Activated CD4-positive, alpha-beta T cell treated with anti-CD3 and anti-CD28 coated beads for 24 hours (primary cell): ENCODE results near the gene C11orf21.
"Not testable (repeated sequence)": the region's sequence is repeated elsewhere in the genome, so short reads cannot be mapped to it uniquely, and the experiment has no call there.

Experiments
- DNase-seq, 2 donors: peaks; one replicate each; pipeline ENCODE4 v3.0.0-alpha.2; 2020; ENCODE audit warnings: low read depth in 2 of 2

The C11orf21 gene

GRCh38 chr11:2296913-2297622 is 4.7 kb downstream of the C11orf21 start:
- DNase-seq = no peak

DNA sequence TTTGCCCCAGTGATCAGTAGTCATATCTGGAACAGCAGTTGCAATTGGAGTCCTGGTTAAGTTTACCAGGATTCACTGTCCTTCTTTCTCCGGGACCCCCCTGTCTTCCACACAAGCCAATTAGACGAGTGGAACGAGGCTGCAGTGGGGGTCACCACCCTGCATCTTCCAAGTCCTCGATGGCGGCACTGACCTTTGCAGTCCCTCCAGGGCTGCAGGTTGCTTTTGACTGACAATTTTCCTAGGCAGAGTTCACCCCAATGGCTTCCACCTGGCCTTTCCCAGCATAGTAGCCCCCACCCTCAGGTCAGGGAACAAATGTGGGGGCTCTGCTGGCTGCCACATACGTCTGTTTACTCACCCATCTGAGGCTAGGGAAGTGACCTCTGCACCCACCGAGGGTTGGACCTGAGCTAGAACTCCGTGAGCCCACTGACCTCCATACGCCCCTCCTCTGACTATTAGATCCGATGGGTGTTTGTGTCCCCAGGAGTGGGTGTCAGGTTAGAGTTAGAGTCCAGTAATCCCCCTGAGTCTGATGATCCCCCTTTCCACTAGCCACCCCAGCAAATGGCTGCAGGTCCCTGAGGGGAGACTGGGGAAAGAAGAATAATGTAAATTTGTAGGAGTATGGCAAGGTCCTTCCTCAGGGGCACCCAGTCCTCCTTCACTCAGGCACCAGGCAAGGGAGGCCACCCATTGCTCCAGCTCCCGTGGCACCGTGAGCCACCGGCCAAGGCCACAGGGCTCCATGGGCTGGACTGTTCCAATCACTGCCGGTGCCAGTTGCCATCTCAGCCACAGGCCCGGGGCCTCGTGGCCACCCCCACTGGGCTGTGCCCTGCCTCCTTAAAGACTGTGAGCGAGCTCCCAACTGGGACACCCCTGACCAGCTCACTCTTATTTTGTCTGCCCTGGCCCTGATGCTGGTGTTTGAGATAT is 5.5 kb downstream of the C11orf21 start:
- DNase-seq = no peak

DNA sequence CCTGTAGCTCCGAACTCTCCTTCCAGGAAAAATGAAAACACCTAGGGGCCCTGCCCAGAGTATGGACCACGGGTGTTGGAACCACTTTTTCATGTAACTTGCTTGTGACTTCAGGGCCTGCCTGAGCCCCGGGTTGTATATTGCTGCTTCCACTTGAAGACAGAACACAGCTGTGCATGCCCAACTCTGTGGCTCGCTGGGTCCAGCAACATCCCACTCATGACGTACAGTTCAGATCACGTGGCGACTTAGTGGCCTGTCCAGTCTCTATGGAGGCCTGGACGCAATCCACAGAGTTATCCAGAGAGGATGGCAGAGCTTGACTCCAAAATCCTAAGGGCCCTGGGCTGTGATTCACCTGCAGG is 6.8 kb downstream of the C11orf21 start:
- no peak for DNase-seq

- DNase-seq = no peak
Observed at GRCh38 chr11:2293984-2294925, 7.5 kb downstream of the C11orf21 start.

DNA sequence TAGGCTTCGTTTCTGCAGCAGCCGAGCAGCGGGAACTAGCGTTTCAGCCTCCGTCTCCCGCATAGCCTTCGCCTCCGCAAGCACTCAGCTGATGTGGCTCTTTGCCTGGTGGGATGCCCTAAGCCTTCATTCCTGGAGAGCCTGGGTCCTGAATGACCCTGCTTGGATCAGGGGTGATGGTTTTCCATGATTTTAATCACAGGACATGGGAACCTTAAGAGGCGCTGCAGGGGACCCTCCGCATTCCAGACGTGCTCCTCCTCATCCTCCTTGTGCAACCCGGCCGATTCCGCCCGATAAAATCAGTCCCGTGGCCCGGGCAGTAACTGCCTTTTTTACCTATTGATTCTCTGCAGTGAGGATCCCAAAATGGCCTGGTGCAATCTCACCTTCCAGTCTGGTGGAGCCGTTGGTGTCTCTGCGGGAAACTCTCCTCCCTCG is 8.2 kb downstream of the C11orf21 start:
- DNase-seq = no peak

DNA sequence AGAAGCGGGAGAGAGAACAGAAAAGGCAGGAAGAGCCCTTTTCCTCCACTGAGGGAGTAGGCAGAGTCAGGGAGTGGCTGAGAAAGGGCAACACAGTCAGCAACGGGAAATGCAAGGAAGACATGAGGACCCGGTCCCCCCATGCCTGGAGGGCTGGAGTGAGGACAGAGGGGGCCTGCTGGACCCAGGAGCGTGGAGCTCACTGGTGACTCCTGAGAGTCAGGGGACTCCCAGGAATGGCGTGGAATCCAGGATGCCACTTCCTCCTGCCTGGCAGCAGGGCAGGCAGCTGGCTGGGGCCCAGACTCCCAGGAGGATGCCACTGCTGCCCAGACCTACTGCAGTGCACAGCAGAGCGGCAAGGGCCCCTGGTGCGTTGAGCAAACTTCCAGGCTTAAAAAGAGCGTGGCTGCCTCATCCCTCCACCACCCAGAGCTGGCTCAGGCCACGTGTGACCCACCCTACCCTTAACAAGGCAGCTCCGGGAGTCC is 11.3 kb downstream of the C11orf21 start:
- no peak for DNase-seq

GRCh38 chr11:2289859-2290258 is 11.9 kb downstream of the C11orf21 start:
- DNase-seq = no peak

GRCh38 chr11:2289350-2289749 is 12.4 kb downstream of the C11orf21 start:
- no peak for DNase-seq

- DNase-seq = no peak
Observed at GRCh38 chr11:2287091-2287490, 14.6 kb downstream of the C11orf21 start.

GRCh38 chr11:2286350-2286749 is 15.4 kb downstream of the C11orf21 start:
- not testable (repeated sequence) for DNase-seq

DNA sequence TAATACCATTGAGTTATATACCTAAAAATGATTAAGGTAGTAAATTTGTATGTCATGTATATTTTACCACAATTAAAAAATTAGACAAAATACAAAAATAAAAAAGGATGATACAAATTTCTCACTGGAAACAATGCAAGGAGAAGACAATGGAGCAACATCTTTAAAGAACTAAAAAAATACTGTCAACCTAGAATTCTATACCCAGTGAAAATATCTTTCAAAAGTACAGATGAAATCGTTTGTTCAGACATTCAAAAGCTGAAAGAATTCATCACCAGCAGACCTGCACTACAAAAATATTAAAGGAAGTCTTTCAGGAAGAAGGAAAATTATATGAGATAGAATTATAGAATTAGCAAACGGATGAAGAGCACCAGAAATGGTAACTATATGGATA is 21.5 kb downstream of the C11orf21 start:
- no peak for DNase-seq

DNA sequence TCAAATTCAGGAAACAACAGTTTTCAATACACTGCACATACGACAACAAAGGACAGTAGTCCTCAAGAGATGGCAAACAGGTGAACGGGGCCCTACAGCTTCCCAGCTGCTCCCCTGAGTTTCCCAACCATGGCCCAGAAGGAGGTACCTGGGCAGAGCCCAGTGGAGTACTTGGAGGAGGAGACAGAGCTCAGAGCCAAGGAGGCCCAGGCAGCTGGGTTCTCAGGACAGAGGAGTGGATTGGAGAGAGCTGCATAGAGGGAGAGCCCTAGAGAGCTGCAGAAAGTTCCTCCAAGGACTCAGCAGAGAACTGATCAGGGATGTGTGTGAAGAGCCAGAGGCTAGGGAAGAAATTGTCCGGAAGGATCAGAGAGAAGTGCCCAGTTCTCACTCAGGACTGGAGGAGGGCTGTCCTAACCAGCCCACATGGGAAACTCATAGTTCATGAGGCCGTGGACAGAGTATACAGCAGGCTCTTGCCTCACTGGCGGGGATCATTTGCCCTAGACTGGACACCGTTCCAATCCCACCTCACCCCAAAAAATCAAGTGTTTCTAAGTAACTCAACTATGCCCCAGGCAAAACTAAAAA is 23.7 kb downstream of the C11orf21 start:
- no peak for DNase-seq

GRCh38 chr11:2277008-2277346 is 24.7 kb downstream of the C11orf21 start:
- DNase-seq = no peak

DNA sequence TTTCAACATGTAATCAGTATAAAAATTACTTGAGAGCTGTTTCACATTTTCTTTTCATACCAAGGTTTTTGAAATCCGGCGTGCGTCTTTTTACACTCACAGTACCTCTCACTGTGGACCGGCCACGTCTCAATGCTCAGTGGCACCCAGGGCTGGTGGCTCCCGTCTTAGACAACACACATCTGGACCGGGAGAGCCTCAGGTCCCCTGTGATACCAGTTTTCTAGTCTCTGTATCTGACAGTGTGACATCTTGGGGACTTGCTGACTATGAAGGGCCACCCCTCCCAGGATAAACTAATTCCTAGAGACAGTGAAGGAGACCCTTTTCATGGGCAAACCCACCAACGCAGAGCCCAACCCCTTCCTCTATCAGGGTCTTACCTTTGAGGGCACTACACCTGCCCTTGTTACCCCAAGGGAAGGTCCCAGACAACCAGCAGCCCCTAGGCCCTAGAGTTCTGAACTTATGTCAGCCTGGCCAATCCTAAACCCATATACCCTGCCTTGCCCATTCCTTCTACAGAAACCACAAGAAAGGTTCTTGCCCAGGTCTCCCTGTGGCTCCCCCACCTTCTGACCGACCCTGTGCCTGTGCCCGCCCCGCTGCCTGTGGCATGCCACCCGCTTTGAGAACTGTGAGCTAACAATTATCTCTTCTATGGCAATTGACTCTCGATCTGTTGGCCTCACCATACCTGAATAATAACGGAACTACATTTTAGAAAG is 25.3 kb downstream of the C11orf21 start:
- DNase-seq = no peak

- no peak for DNase-seq
Observed at GRCh38 chr11:2275334-2276279, 26.1 kb downstream of the C11orf21 start.

DNA sequence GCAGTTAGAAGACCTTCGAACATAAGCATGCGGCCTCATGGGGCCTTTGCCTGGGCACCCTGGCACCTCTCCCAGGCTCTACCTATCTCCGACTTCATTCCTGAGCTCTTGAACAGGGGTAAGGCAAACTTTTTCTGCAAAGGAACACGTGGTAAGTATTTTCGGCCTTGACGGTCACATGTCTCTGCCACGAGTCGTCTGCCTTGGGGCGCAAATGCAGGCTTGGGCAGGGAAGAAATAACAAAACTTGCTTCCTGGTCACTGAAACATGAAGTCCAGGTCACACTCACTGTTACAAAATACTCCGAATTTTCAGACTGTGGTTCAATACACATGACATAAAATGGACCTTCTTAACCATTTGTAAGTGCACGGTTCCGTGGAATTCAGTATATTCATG is 27.9 kb downstream of the C11orf21 start:
- no peak for DNase-seq

- no peak for DNase-seq
Observed at GRCh38 chr11:2273311-2273710, 28.4 kb downstream of the C11orf21 start.

DNA sequence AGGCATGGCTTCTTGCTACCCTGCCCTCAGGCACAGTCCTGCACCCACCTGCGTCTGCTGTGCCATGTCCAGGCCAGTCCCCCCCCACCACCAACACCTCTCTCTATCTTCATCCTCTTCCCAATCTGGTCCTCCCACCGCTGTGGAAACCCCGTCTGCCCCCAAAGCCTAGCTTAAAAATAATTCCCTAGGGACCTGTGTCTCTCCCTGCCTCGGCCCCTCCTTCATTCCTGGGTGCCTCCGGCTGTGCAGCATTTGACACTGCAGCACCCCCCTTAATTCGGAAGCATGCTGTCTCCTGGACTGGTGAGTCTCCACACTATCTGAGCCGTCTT is 28.8 kb downstream of the C11orf21 start:
- DNase-seq = no peak

- DNase-seq = no peak
Observed at GRCh38 chr11:2272228-2272945, 29.3 kb downstream of the C11orf21 start.
